HG03432 (cell line): ENCODE measurements around the gene CALML6.

ENCODE experiments used
- ATAC-seq: cut with Tn5 transposase; IDR thresholded peaks from one replicate; pipeline ENCODE4 v1.9.1; 2021; ENCODE audit warnings: mild to moderate bottlenecking, moderate library complexity; ENCODE audit not compliant: unreplicated experiment

CALML6 gene

DNA sequence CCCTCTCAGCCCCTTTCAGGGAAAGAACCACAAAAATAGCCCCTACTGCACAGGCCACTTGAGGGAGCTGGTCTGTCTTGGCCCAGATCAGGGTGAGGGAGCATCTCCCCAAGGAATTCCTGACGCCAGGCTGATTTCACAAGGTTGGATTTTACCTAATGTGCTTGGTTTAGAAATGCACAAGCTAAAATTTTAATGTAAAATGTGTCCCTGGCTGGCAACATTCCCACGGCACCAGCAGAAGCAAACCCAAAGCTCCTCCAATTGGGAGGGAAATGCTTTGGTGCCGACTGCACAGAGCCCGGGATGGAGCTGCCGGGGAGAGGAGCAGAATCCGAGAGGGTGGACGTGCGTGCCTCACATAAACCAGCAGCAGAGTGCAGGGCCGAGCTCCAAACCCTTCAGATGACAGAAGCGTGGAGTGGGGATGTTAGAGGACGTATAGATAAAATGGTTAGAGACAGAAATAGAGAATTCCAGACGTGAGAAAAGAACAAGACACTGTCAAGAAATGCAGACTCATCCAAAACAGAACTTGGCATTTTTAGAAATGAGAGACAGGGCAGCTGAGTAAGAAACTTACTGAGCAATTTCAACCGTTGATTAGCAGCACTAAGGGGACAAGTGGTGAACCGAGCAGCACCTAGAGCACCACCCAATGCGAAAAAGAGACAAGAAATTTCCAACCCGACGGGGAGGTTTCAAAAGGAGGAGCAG, 45.6 kb downstream of the CALML6 start:
- no peak for ATAC-seq

DNA sequence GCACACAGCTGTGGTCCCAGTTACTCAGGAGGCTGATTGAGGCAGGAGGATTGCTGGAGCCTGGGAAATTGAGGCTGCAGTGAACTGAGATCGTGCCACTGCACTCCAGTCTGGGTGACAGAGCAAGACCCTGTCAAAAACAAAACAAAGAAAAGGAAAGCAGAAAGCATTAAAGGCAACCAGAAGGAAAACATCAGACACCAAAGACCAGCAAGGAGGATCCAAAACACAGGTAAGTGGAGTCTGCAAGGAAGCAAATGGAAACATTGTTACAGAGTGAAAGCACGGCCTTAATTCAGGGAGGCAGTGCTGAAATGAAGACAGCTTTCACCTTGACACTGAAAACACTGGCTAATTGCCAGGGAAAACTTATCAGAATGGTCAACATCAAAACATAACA, 47.7 kb downstream of the CALML6 start:
- ATAC-seq = no peak

DNA sequence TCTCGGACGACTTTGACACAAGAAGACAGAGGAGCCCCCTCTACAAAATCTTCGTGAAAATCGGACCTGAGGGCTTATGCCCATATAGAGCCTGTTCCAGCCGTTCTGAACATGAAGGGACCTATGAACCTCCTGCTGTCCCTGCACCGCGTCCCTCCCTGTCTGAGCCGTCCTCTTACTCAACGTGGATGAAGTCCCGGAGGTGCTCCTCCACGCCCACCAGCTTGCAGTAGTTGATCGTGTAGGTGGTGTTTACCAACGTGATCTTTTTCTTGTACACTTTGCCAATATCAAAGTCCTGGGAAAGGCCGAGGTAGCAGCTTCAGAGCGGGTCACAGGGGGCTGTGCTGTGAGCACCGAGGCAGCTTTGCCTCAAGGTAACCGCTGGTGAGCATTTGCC, 48.5 kb downstream of the CALML6 start:
- ATAC-seq = no peak

DNA sequence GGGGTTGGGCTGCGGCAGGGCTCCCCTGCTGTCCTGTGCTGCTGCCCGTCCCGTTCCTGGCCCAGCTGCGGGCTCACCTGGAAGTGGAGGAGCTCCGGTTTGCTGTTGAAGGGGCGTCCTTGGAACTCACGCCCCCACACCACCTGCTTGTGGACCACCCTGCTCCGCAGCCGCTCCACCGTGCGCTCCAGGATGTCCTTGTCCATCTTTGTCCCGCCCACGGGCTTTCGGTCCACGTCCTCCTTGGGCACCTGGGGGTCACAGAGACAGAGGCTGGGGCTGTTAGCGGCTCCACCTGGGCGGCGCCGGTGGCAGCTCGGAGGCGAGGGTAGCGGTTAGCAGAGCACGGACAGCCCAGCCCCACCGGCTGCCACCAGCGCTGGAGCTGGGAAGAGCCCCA, 49.8 kb downstream of the CALML6 start:
- ATAC-seq = no peak

DNA sequence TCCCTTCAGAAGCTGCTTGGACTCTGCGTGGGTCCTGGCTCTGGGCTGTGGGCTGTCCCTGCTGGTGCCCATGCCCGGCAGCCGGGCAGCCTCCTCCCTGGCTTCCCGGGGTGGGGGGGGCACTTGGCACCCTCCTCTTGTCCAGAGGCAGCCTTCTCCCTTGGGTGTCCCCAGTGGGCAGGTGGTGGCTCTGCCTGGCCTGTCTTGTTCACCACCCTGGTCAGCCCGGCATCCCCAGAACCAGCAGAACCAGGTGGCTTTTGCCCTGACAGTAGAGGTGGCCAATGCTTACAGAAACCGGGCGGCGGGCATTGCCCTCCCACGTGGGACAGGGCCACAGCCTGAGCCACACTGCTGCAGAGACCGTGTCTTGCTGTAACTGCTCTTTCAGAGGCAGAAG, 50.5 kb downstream of the CALML6 start:
- no peak for ATAC-seq

DNA sequence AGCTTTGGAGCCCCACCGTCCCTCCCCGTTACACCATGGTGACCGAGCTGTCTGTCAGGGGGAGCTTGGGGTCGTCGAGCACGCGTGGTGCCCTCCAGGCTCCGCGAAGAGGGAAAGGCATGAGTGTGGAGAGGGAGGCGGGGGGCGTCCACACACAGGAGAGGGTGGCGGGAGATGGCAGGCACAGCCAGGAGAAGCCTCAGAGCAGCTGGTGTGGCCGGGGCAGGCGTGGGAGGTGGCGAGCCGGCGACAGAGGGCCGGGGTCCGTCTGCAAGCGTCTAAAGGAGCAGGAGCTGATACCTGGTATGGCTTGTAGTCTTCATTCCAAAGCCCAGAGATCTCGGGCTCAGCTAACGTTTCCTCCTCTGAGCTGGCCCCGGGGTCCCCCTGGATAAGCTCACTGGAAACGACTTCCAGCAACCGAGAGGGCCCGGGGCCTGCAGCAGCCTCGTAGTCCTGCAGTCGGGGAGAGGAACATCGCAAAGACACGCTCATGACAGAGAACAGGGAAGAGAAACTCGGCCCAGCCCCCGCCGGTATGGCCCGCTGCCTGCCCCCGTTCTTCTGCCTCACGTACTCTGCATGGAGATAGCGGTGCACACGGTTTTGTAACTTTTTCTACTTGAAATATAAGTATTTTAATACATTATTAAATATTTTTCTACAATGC, 51.1 kb downstream of the CALML6 start:
- ATAC-seq = no peak
